Epithelial cell of proximal tubule (primary cell): ENCODE results near the gene SEZ6L. TPM values are rescaled to one million over a fixed set of nuclear protein-coding genes. Genes with fewer than 3 reads are reported as not detected.

ENCODE experiments used
- DNase-seq: peaks from one replicate; pipeline ENCODE4 v3.0.0-alpha.2; 2011; ENCODE audit warnings: low read depth
- H3K4me3 ChIP-seq: 2 replicates; pipeline ENCODE4 v1.5.1; 2011; ENCODE audit warnings: low read depth, mild to moderate bottlenecking, low read length
- total RNA-seq: library from RNA; depleted of rRNA; stranded (reverse); fragments of >200 nt; gene quantifications from 2 replicates; pipeline ENCODE4 v1.2.3, GENCODE V29; 2015
- TF ChIP-seq, protein P1 (sequence below): conservative IDR thresholded peaks from 2 replicates; pipeline ENCODE4 v1.5.1; 2012; ENCODE audit warnings: low read depth, mild to moderate bottlenecking, low read length

The SEZ6L gene
- total RNA-seq, 1 donor from 2014 or later: not detected

DNA sequence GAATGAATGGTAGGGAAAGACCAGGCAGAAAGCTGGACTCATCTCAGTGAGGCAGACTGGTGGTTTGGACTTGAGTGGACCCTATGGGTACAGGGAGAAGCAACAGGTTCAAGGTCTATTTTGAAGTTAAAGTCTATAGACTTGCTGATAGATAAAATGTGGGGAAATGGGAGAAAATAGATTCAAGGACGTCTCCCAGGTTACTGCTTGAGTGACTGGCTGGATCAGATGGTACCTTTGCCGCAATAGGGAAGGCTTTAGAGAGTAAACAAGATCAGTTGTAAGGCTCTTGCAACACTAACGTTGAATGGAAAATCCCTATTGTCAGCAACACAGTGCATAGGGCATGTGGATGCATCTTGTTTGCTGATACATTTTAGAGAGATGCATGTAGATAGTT lies 27.4 kb downstream of the SEZ6L start:
- TF ChIP-seq, protein P1, sequence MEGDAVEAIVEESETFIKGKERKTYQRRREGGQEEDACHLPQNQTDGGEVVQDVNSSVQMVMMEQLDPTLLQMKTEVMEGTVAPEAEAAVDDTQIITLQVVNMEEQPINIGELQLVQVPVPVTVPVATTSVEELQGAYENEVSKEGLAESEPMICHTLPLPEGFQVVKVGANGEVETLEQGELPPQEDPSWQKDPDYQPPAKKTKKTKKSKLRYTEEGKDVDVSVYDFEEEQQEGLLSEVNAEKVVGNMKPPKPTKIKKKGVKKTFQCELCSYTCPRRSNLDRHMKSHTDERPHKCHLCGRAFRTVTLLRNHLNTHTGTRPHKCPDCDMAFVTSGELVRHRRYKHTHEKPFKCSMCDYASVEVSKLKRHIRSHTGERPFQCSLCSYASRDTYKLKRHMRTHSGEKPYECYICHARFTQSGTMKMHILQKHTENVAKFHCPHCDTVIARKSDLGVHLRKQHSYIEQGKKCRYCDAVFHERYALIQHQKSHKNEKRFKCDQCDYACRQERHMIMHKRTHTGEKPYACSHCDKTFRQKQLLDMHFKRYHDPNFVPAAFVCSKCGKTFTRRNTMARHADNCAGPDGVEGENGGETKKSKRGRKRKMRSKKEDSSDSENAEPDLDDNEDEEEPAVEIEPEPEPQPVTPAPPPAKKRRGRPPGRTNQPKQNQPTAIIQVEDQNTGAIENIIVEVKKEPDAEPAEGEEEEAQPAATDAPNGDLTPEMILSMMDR: no peak
- no peak for DNase-seq

DNA sequence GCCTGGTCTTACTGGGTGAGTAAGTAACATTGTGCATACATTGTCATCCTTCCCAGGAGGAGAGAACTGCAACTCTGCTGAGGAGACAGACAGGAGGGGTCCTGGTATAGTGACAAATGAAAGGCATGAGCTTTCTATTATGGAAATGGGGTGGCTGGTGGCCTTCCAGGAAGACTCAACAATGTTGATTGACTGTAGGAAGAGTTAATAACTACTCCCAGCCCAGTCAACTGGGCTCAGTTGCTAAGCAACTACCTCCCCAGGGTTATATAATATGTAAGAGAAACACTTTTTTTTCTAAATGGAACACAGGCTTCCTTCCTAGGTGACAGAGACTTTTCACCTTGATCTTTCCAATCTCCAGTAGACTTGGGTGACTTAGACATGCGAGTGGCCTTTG lies 28.2 kb downstream of the SEZ6L start:
- TF ChIP-seq, protein P1: no peak
- DNase-seq: no peak
- H3K4me3 ChIP-seq: no peak overlapping the region

More for the DNA sequence above, 27.4 kb downstream of the SEZ6L start:
- H3K4me3 ChIP-seq: no peak overlapping the region

DNA sequence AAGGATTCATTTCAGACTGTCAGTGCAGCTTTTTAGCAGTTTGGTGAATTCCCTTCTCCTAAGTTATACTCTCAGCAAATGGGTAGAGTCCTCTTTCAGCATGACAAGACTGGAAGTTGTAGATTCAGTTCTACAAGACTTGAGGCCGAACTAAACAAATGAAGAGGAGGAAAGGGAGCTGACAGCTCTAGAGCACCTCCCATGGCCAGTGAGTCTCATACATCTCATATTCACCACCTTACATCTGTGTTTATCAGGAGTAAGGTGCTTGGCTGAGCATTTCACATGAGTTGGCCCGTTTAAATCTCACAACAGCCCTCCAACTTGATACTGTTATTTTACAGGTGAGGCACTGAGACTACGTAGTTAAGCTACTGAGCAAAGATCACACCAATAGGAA lies 30.4 kb downstream of the SEZ6L start:
- no peak overlapping the region for H3K4me3 ChIP-seq
- DNase-seq: no peak
- TF ChIP-seq, protein P1: no peak

DNA sequence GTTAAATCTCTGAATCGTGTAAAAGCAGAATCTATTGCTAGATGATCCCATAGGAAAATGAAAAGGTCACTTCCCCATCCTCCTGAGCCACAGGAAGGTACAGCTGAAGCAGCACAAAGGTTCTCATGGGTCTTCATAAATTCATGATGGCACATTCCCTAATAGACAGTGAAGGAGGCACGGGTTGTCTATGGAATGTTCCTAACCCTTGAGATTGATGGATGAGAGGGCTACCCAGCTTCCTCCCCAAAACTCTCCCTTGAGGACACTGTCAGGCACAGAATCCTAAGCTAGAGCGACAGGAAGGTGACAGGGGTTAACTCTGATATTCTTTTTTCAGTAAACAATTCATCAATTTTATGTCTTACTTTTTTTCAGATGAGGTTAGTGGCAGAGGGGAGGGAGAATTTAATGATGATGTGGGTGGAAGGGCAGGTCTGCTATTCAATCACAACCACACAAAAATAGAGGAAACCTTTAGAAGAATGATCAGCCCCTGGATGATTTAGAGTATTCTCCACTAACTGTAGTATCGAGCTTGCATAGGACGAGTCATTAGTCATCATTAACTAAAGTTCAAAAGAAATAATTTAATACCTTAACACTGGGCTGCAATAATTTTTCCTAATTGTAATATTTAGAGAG lies 33.1 kb downstream of the SEZ6L start:
- no peak overlapping the region for H3K4me3 ChIP-seq
- TF ChIP-seq, protein P1: no peak
- DNase-seq: no peak

DNA sequence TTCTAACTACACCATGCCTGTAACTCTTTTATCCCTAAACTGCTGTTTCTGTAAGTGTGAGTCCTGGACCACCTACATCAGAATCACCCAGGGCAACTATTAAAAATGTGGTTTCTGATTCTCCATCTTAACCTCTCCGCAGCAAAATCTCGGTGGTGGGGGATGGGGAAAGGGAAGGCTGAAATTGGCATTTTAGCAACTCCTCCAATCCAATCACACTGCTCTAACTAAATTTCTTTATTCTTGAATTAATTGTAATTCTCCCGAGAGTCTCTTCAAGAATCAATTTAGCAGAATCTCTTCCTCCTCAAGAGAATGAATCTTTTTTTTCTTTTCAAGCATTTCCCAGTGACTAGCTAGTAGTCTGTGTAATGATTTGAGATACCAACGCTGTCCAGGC lies 36.2 kb downstream of the SEZ6L start:
- TF ChIP-seq, protein P1: no peak
- DNase-seq: no peak
- no peak overlapping the region for H3K4me3 ChIP-seq

DNA sequence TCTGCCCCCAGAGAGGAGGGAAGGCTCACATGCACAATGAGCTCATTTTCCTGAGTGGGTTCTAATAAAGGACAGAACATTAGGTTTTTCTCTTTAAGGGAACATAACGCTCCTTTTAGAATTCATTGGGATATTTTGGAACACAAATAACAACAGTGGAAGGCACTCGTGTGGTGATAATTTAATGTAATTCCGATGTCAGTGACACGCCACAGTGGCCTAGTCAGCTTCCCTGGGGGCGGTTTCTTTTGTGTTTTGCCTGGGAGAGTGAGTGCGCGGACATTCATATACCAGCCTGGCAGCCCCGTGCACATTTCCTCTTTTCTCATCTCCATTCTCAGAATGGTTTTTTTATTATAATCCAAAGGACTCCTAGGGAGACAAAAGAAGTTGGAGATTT lies 41.1 kb downstream of the SEZ6L start:
- TF ChIP-seq, protein P1: no peak
- no peak for DNase-seq
- H3K4me3 ChIP-seq: no peak overlapping the region

DNA sequence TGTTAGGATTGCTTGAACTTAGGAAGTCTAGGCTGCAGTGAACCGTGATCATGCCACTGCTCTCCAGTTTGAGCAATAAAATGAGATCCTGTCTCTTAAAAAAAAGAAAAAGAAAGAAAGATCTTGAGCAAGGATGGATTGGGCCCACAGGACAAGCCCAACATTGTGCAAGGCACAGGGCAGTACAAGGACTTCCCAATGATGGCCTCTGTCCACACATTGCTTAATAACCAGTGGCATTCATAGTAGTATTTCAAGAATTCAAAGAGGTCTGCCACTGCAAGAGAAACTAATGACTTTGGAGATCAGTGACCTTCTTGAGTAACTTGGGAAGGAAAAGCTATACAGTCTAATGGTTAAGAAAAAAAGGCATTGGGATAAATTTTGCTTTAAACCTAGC lies 44.6 kb downstream of the SEZ6L start:
- H3K4me3 ChIP-seq: no peak overlapping the region
- TF ChIP-seq, protein P1: no peak
- DNase-seq: no peak
